ENCODE results near the gene RNF31.
A peak's percentile ranks its signal among the peaks of the same experiment; 100 is the strongest.
"Not testable (repeated sequence)": the region's sequence is repeated elsewhere in the genome, so short reads cannot be mapped to it uniquely, and the experiment has no call there.

Gene RNF31

GRCh38 chr14:24146978-24147760 lies at the start of gene RNF31:
TSS of gene RNF31 (plus strand) at chr14:24147498. CDS start at chr14:24147699, 201 bp downstream.
- DNase-seq, result peak; percentile 97 to 98

- DNase-seq, result no peak
Measured at GRCh38 chr14:24098229-24098926, 48.9 kb upstream of the RNF31 start.

GRCh38 chr14:24098927-24099813 lies 48.1 kb upstream of the RNF31 start:
- no peak for DNase-seq

GRCh38 chr14:24100197-24100981 lies 46.9 kb upstream of the RNF31 start:
- no peak for DNase-seq

GRCh38 chr14:24100982-24101494 lies 46.3 kb upstream of the RNF31 start:
- no peak for DNase-seq

- no peak for DNase-seq
Measured at GRCh38 chr14:24102357-24103048, 44.8 kb upstream of the RNF31 start.

- DNase-seq, result no peak
Measured at GRCh38 chr14:24103451-24103850, 43.8 kb upstream of the RNF31 start.

GRCh38 chr14:24105609-24106239 lies 41.6 kb upstream of the RNF31 start:
- not testable (repeated sequence) for DNase-seq

- DNase-seq, result no peak
Measured at GRCh38 chr14:24106672-24107271, 40.5 kb upstream of the RNF31 start.

GRCh38 chr14:24108336-24108874 lies 38.9 kb upstream of the RNF31 start:
- no peak for DNase-seq

- no peak for DNase-seq
Measured at GRCh38 chr14:24110060-24110459, 37.2 kb upstream of the RNF31 start.

- DNase-seq, result no peak
Measured at GRCh38 chr14:24110523-24110922, 36.8 kb upstream of the RNF31 start.

GRCh38 chr14:24113379-24113800 lies 33.9 kb upstream of the RNF31 start:
- DNase-seq, result peak in 1 of 2 donors; percentile 14

- DNase-seq, result peak; percentile 80 to 88
Measured at GRCh38 chr14:24113801-24114531, 33.3 kb upstream of the RNF31 start.

- DNase-seq, result peak; percentile 100
Measured at GRCh38 chr14:24114532-24115421, 32.5 kb upstream of the RNF31 start, which contains the start of the genes DCAF11 and NRL. TSS of gene DCAF11 (plus strand) at chr14:24114777. CDS start at chr14:24115595, 818 bp downstream. TSS of gene NRL (minus strand) at chr14:24114949. CDS start at chr14:24082848, 32,101 bp downstream.

- no peak for DNase-seq
Measured at GRCh38 chr14:24115422-24116127, 31.7 kb upstream of the RNF31 start.

- DNase-seq, result no peak
Measured at GRCh38 chr14:24116128-24116814, 31.0 kb upstream of the RNF31 start.

Data from CD4-positive, alpha-beta T cell treated with Interferon alpha-2 for 1 hour (primary cell).